Vagina (tissue), 2 donors: ENCODE results near the gene CBLB.

Experiments used
- CTCF ChIP-seq, 3 experiments: fragments of 450-650 bp in 2 of 3; fragments of 200-600 bp in 1 of 3; sonication (generic) in 1 of 3; IDR thresholded peaks; one replicate each; pipeline ENCODE4 v1.5.1; 2017 to 2019; ENCODE audit warnings: antibody characterized with exemption in 3 of 3, mild to moderate bottlenecking in 2 of 3, moderate library complexity in 2 of 3
- POLR2AphosphoS5 ChIP-seq, 2 donors: sonication (generic); formaldehyde crosslinking; IDR thresholded peaks; one replicate each; pipeline ENCODE4 v1.9.0; 2017; ENCODE audit warnings: antibody characterized with exemption in 2 of 2, mild to moderate bottlenecking in 2 of 2, low read depth in 1 of 2; ENCODE audit not compliant: insufficient read depth in 1 of 2

GRCh38 chr3:105850593-105850992 lies 18.2 kb downstream of the CBLB start:
- no peak for TF ChIP-seq CTCF (IDR thresholded peaks at IDR 0.05)
- TF ChIP-seq POLR2AphosphoS5 (IDR thresholded peaks at IDR 0.05; ENCODE audit: insufficient read depth in 1 of 2, low read depth in 1 of 2): no peak
